Endothelial cell of umbilical vein (primary cell): ENCODE measurements around the gene RAD51B. TPM values are rescaled to one million over a fixed set of nuclear protein-coding genes. Genes with fewer than 3 reads are reported as not detected.

Experiments
- BruUV-seq: library from RNA; stranded (reverse); fragments of 400-500 nt; replicated peaks from 2 replicates; lab custom pipeline; 2021; lab: Mats Ljungman, UMichigan
- CTCF ChIA-PET: fragments of 300-600, 350-600 bp; sonication (Branson Sonifier 250); formaldehyde crosslinking; loops from one replicate; lab custom pipeline; 2021; ENCODE audit warnings: antibody characterized with exemption, inconsistent platforms; lab: Charles Lee
- POLR2A ChIA-PET: fragments of 300-600, 350-600 bp; sonication (Branson Sonifier 250); formaldehyde crosslinking; loops from one replicate; lab custom pipeline; 2021; ENCODE audit warnings: antibody characterized with exemption, inconsistent platforms; lab: Charles Lee
- DNase-seq: peaks from one replicate; pipeline ENCODE4 v3.0.0-alpha.2; 2011; ENCODE audit warnings: low read depth, low spot score
- FAIRE-seq: peaks from 2 replicates; lab custom pipeline; 2011; peaks lifted over from hg19 to GRCh38; lab: Jason Lieb, UNC
- H2AFZ ChIP-seq: 2 replicates; pipeline ENCODE4 v1.6.0; 2012; ENCODE audit warnings: low read depth, low read length, control low read depth, inconsistent platforms
- H3K27ac ChIP-seq: 2 replicates; pipeline ENCODE4 v1.5.1; 2011; ENCODE audit warnings: low read depth, mild to moderate bottlenecking, control low read depth, low read length, moderate library complexity; ENCODE audit not compliant: insufficient read depth
- H3K27me3 ChIP-seq, 2 experiments: 2 replicates each; pipeline versions ENCODE4 v1.6.0 to v1.6.1; 2011; ENCODE audit warnings: low read length in 2 of 2, mixed read lengths in 1 of 2; ENCODE audit not compliant: control insufficient read depth in 2 of 2, insufficient read depth in 2 of 2
- H3K36me3 ChIP-seq, 2 experiments: 2 replicates in 1 of 2; 3 replicates in 1 of 2; pipeline ENCODE4 v1.5.1; 2011; ENCODE audit warnings: low read length in 2 of 2, mild to moderate bottlenecking in 1 of 2, moderate library complexity in 1 of 2; ENCODE audit not compliant: control insufficient read depth in 2 of 2, insufficient read depth in 2 of 2; ENCODE audit errors: extremely low read depth in 1 of 2
- H3K4me1 ChIP-seq: 3 replicates; pipeline ENCODE4 v1.5.1; 2011; ENCODE audit warnings: mild to moderate bottlenecking, low read length; ENCODE audit not compliant: control insufficient read depth, insufficient read depth; ENCODE audit errors: extremely low read depth
- H3K4me2 ChIP-seq: 2 replicates; pipeline ENCODE4 v1.6.1; 2011; ENCODE audit warnings: low read length, control low read depth, mixed read lengths; ENCODE audit not compliant: insufficient read depth
- H3K4me3 ChIP-seq, 3 experiments: fragments of 200-600 bp in 1 of 3; sonication (generic), shearing (Covaris generic) in 1 of 3; replicated peaks in 1 of 3; 2 replicates each; pipeline ENCODE4 v1.5.1; 2011 to 2016; ENCODE audit warnings: control low read depth in 3 of 3, low read length in 3 of 3, mild to moderate bottlenecking in 2 of 3, inconsistent platforms in 1 of 3, low read depth in 1 of 3, moderate library complexity in 1 of 3; ENCODE audit not compliant: insufficient read depth in 1 of 3
- H3K79me2 ChIP-seq: 2 replicates; pipeline ENCODE4 v1.6.0; 2012; ENCODE audit warnings: low read length, inconsistent platforms; ENCODE audit not compliant: control insufficient read depth, insufficient read depth
- H3K9ac ChIP-seq: replicated peaks from 2 replicates; pipeline ENCODE3; 2011; ENCODE audit warnings: low read length, control low read depth; ENCODE audit not compliant: insufficient read depth; ENCODE audit errors: extremely low read depth
- H3K9me1 ChIP-seq: replicated peaks from 3 replicates; pipeline ENCODE4 v1.6.0; 2011; ENCODE audit warnings: mild to moderate bottlenecking, low read length; ENCODE audit not compliant: control insufficient read depth, insufficient read depth; ENCODE audit errors: extremely low read depth
- H3K9me3 ChIP-seq: replicated peaks from 2 replicates; pipeline ENCODE4 v1.5.1; 2012; ENCODE audit warnings: low read length, inconsistent platforms; ENCODE audit not compliant: control insufficient read depth, insufficient read depth
- H4K20me1 ChIP-seq: replicated peaks from 2 replicates; pipeline ENCODE3; 2011; ENCODE audit warnings: mild to moderate bottlenecking, low read length; ENCODE audit not compliant: control insufficient read depth, insufficient read depth; ENCODE audit errors: extremely low read depth
- CTCF ChIP-seq, 2 donors: IDR thresholded peaks; 1 replicate in 1 of 2; 2 replicates in 1 of 2; pipeline ENCODE4 v1.5.1; 2011; ENCODE audit warnings: low read length in 2 of 2, mild to moderate bottlenecking in 2 of 2, moderate library complexity in 2 of 2, control low read depth in 1 of 2, inconsistent platforms in 1 of 2, low read depth in 1 of 2; ENCODE audit not compliant: insufficient read depth in 1 of 2; ENCODE audit errors: extremely low read depth in 1 of 2
- EZH2 ChIP-seq: IDR thresholded peaks from 2 replicates; pipeline ENCODE4 v1.6.1; 2012; ENCODE audit warnings: borderline replicate concordance, low read depth, mild to moderate bottlenecking, moderate library complexity, low read length, inconsistent platforms; ENCODE audit not compliant: severe bottlenecking
- FOS ChIP-seq: IDR thresholded peaks from 2 replicates; pipeline ENCODE4 v1.6.1; 2011; ENCODE audit warnings: mild to moderate bottlenecking, low read length, moderate library complexity, borderline replicate concordance; ENCODE audit not compliant: insufficient read depth
- GATA2 ChIP-seq: IDR thresholded peaks from 2 replicates; pipeline ENCODE4 v1.7.0; 2011; ENCODE audit warnings: low read depth, mild to moderate bottlenecking, moderate library complexity, mixed read lengths, low read length; ENCODE audit not compliant: insufficient read length, insufficient read depth
- JUN ChIP-seq: IDR thresholded peaks from 2 replicates; pipeline ENCODE4 v1.6.1; 2011; ENCODE audit warnings: borderline replicate concordance, low read depth; ENCODE audit not compliant: insufficient read length, insufficient read depth
- MAX ChIP-seq: IDR thresholded peaks from 2 replicates; pipeline ENCODE4 v1.6.1; 2011; ENCODE audit not compliant: insufficient read depth, insufficient read length
- MYC ChIP-seq: IDR thresholded peaks from one replicate; pipeline ENCODE4 v1.6.1; 2011; ENCODE audit warnings: mild to moderate bottlenecking, low read depth, low read length
- POLR2AphosphoS5 ChIP-seq: IDR thresholded peaks from 2 replicates; pipeline ENCODE4 v1.6.1; 2012; ENCODE audit warnings: low read depth, mild to moderate bottlenecking, control low read depth, low read length, moderate library complexity; ENCODE audit not compliant: insufficient read depth
- dilution Hi-C: fragments of 300-500 bp; cut with MboI; formaldehyde crosslinking; loops from one replicate; pipeline ENCODE4 v1.15.0; 2019; ENCODE audit warnings: low sequenced_read_pairs; ENCODE audit not compliant: extremely low pct_ligation_motif_present
- intact Hi-C: fragments of 100-400 bp; cut with micrococcal nuclease; formaldehyde crosslinking; loops from one replicate; pipeline ENCODE4 v1.10.0; 2022
- polyA plus RNA-seq, 4 experiments: library from polyadenylated mRNA; depleted of rRNA in 3 of 4; stranded (reverse) in 3 of 4; unstranded in 1 of 4; fragments of >200 nt; gene quantifications; 2 replicates each; pipeline versions ENCODE4 v1.2.1 to v1.2.3, GENCODE V29; 2011 to 2012; ENCODE audit warnings: missing spikeins in 1 of 4
- total RNA-seq: library from RNA; stranded (reverse); gene quantifications from 2 replicates; pipeline ENCODE4 v1.2.3, GENCODE V29; 2021

RAD51B gene
- total and polyA plus RNA-seq, 2 donors (not counting 3 experiments of a cell fraction or from before 2014, with no cell fraction given), result 3.9 to 19.0 TPM

GRCh38 chr14:67853715-67854114 is 34.1 kb downstream of the RAD51B start:
- no peak for FAIRE-seq
- no peaks in the 10 kb centered on the region for H3K79me2 ChIP-seq
- no TSS peak for BruUV-seq

More at GRCh38 chr14:67853715-67854114, 34.1 kb downstream of the RAD51B start:
- intact Hi-C loops, result no loop called here
- no peak overlapping the region for H2AFZ ChIP-seq
- H4K20me1 ChIP-seq, result no peaks in the 10 kb centered on the region
- H3K4me3 ChIP-seq, result no peak overlapping the region
- H3K27ac ChIP-seq, result no peak overlapping the region
- dilution Hi-C loops, result no loop called here
- no peaks in the 10 kb centered on the region for H3K27me3 ChIP-seq
- CTCF ChIA-PET, result no interaction called here
- no peaks in the 10 kb centered on the region for H3K9me3 ChIP-seq
- H3K4me2 ChIP-seq, result no peak overlapping the region
- TF ChIP-seq FOS (no peak), MAX (no peak), CTCF (IDR thresholded peaks at IDR 0.05; ENCODE audit: extremely low read depth in 1 of 2, insufficient read depth in 1 of 2, low read depth in 1 of 2, low read length in 2 of 2) (no peak), GATA2 (no peak), EZH2 (no peak), MYC (no peak), POLR2AphosphoS5 (no peak), JUN (no peak)
- POLR2A ChIA-PET, result no interaction called here
- no peak overlapping the region for H3K9ac ChIP-seq
- DNase-seq, result no peak
- no peaks in the 10 kb centered on the region for H3K9me1 ChIP-seq
- H3K36me3 ChIP-seq, result no peaks in the 10 kb centered on the region
- H3K4me1 ChIP-seq, result peaks cover under 1% of the 10 kb centered on the region
